ENCODE measurements around the gene CEP128.

Gene CEP128

GRCh38 chr14:80768646-80769045 lies 172.9 kb downstream of the CEP128 start:
- no peak for DNase-seq

DNA sequence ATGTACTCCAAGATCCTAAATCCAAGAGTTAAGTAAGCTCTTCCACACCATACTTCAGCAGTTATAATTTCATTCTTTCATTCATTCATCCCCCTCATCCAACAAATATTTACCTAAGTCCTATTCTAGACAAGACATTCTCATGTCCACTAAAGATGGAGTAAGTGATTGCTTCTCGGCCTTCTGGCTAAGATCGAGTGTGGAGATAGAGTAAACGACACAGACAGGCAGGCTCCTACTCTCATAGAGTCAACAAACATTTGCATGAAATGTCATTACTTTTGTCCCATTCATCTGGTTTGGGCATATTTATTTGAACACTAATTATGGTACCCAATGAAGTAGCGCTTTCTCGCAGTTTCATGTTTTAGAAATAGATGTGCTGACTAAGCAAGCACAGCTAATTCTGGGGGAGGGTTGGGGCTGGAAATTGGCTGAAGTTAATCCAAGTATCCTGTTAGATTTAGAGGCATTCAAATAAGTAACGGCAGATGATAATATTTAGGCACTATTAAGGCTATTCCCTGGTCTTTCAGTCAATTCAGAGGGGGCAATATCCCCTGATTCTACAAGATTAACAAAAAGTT lies 176.5 kb downstream of the CEP128 start:
- DNase-seq = no peak

- DNase-seq = no peak
Measured at GRCh38 chr14:80764496-80764895, 177.0 kb downstream of the CEP128 start.

- DNase-seq = no peak
Measured at GRCh38 chr14:80762641-80763228, 178.8 kb downstream of the CEP128 start.

DNA sequence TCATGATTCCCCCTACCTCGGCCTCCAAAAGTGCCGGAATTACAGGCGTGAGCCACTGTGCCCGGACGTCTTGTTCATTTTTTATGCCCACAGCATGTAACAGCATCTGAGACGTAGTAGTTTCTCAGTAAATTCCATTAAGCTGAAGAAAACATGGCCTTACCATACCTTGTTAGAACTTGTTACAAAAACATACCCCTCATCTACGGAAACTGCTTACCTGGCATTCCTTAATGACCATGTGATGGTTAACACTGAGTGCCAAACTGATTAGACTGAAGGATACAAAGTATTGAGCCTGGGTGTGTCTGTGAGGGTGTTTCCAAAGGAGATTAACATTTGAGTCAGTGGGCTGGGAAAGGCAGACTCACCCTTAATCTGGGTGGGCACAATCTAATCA lies 186.8 kb downstream of the CEP128 start:
- DNase-seq = no peak

GRCh38 chr14:80751285-80751684 lies 190.3 kb downstream of the CEP128 start:
- DNase-seq = no peak

GRCh38 chr14:80726211-80726610 lies 215.3 kb downstream of the CEP128 start:
- DNase-seq = no peak

DNA sequence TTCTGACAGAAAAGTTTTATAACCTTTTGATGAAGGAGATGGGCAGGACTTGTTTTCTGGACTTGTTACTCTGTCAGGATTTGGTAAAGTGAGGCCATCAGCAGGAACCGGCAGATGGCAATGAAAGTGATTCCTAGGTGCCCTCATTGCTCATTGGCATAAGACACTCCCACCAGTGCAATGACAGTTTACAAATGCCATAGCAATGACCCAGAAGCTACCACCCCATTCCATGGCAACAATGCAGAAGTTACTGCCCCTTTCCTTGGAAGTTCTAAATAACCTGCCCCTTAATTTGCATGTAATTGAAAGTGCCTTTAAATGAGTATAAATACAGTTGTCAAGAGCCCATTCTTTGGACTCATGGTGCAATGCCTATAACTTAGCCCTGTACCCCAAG lies 222.6 kb downstream of the CEP128 start:
- no peak for DNase-seq

DNA sequence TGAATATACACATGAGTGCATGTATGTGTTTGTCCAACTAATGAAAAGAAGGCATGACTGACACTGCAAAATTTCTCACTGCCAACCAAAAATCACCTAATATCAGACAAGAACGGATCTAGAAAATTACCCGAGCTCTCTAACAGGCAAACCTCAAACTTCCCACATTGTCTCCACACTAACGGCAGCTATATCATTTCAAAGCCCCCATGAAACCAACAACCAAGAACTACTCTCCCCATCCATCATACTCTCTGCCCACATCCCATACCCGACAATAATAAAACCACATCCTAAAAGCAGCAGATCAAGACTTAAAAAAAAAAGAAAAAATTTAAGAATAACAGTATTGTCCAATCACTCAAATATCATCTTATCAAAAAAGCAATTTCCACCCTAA lies 227.1 kb downstream of the CEP128 start:
- no peak for DNase-seq

- no peak for DNase-seq
Measured at GRCh38 chr14:80713076-80713850, 228.3 kb downstream of the CEP128 start.

- no peak for DNase-seq
Measured at GRCh38 chr14:80705241-80705980, 236.1 kb downstream of the CEP128 start.

DNA sequence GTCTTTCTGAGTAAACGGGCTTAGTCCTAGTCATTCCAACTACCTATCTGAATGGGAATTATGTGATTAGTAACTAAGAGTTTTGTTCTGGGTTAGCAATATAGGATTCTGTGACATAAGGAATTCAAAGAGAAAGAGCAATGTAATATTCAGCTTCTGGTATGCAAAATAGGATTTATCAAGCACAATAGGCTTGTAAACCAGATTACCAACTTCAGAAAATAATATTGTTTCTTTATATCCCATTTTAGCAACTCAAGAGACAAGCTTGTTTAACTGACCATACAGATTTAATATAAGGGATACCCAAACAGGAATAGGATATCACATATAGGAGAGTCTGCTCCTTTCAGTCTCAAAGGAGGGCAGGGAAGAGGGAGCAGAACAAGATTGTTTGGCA lies 240.9 kb downstream of the CEP128 start:
- DNase-seq = no peak

- no peak for DNase-seq
Measured at GRCh38 chr14:80699861-80700260, 241.7 kb downstream of the CEP128 start.

DNA sequence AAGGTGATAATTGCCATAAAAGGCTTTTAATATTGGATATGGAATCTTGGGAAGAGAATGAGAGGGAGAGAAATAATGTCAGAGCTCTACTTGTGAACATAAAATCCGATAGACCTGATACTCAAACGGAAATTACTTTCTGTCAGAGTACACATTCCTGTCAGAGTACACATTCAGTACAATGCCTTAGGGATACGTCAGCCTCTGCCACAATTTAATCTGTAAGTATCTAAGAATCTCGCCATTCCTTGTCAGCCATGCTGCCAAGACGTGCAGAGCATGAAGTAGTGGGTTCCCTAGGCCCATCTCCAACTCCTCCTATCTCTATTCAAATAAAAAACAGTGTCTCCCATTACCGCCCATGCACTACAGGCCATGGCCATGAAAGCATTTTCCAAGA lies 242.6 kb downstream of the CEP128 start:
- DNase-seq = no peak

DNA sequence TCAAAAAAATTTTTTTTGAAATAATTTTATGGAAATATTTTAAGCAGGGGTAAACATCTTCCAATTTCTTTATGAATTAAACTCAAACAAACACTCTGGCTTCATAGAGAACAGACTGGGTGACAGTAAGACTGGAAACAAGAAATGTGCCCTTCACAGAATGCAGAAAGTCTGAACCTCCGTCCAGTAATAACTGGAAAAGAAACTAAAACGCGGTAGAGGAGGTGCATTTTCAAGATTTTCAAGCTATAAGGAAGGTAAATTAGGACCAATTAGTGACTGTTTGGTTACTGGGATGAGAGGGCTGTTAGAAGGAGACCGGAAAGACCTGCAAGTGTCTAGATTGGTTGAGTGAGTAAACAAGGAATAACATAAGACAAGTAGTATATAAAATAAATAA lies 245.7 kb downstream of the CEP128 start:
- no peak for DNase-seq

DNA sequence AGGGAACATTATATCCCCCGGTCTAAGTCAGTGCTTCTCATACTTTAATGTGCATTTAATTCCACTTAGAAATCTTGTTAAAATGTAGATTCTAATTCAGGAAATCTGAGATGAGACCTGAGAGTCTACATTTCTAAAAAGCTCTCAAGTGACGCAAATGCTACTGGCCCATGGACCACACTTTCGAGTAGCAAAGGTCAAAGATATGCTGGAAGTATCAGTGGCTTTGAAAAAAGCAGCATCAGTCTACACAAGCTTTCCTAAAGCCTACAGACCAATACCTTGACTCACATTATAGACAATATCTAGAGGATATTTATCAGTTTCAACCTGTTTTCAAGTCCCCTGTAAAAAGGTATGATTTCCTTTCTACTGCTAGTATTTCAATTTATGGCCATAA lies 248.6 kb downstream of the CEP128 start:
- DNase-seq = no peak

- no peak for DNase-seq
Measured at GRCh38 chr14:80681651-80682050, 259.9 kb downstream of the CEP128 start.

DNA sequence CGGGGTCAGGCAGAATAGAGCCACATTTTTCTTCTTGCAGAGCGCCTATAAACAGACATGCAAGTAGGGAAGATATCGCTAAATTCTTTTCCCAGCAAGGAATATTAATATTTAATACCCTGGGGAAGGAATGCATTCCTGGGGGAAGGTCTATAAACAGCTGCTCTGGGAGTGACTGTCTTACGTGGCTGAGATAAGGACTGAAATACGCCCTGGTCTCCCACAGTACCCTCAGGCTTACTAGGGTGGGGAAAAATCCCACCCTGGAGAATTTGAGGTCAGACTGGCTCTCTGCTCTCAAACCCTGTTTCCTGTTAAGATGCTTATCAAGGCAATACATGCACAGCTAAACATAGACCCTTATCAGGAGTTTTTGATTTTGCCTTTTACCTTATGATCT lies 262.3 kb downstream of the CEP128 start:
- no peak for DNase-seq

DNA sequence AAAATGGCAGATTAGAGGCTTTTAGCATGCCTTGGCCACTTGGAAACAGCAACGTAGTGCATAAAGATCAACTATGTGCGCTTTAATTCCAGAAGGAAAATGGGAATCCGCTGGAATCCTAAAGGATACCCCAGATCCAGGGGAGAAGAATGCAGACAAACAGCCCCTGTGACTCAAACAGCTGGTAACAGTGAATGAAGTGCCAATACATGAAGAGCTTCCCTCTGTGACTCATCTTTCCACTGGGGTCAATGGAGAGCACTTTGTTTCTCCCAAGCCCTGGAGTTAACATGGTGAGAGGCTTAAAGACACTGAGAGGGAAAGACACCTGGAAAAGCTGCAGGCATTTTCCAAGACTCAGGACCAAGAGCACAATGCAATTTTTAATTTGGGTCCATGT lies 263.1 kb downstream of the CEP128 start:
- DNase-seq = no peak

GRCh38 chr14:80669426-80669825 lies 272.1 kb downstream of the CEP128 start:
- no peak for DNase-seq

- DNase-seq = no peak
Measured at GRCh38 chr14:80664576-80664975, 277.0 kb downstream of the CEP128 start.

GRCh38 chr14:80663541-80663940 lies 278.0 kb downstream of the CEP128 start:
- no peak for DNase-seq

GRCh38 chr14:80659783-80660182 lies 281.8 kb downstream of the CEP128 start:
- DNase-seq = no peak

- DNase-seq = no peak
Measured at GRCh38 chr14:80658733-80659132, 282.8 kb downstream of the CEP128 start.

All from NCI-H1436 (cell line).